ENCODE data around the gene KDM4B.

DNA sequence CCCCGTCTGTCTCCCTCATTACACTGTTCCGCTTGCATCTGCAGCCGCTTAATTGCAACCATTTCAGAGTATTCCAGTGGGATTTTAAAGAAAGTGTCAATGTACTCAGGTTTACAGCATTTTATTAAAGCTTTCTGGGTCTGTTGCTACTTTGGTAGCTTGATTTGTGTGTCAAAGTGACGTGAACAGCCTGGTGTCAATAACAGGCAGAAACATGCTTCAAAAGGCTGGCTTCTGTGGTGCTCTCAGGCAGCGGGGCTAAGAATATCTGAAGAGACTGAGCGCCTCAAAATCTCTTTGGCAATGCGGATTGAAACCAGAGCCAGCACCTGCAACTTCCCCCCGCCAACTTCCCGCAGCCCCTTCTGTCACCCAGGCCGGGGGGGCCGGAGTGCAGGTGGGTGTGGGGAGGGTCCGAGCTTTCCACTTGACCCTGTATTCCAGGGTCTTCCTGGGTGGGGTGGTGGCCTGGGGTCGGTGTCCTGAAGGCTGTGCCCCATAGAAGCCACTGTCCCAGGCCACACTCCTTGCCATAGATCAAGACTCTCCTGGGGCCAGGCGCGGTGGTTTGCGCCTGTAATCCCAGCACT, 81.2 kb downstream of the KDM4B start:
- TF ChIP-seq POLR2A (IDR thresholded peaks at IDR 0.05) = no peak
- TF ChIP-seq, protein P1, sequence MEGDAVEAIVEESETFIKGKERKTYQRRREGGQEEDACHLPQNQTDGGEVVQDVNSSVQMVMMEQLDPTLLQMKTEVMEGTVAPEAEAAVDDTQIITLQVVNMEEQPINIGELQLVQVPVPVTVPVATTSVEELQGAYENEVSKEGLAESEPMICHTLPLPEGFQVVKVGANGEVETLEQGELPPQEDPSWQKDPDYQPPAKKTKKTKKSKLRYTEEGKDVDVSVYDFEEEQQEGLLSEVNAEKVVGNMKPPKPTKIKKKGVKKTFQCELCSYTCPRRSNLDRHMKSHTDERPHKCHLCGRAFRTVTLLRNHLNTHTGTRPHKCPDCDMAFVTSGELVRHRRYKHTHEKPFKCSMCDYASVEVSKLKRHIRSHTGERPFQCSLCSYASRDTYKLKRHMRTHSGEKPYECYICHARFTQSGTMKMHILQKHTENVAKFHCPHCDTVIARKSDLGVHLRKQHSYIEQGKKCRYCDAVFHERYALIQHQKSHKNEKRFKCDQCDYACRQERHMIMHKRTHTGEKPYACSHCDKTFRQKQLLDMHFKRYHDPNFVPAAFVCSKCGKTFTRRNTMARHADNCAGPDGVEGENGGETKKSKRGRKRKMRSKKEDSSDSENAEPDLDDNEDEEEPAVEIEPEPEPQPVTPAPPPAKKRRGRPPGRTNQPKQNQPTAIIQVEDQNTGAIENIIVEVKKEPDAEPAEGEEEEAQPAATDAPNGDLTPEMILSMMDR (IDR thresholded peaks at IDR 0.05) = no peak
